Coronary artery (tissue), 2 donors: ENCODE results near the gene LCLAT1.

Experiments used
- DNase-seq: peaks from one replicate; pipeline ENCODE4 v3.0.0-alpha.2; 2017; ENCODE audit warnings: low spot score
- H3K27ac ChIP-seq, 2 donors: fragments of 200-600 bp; sonication (generic); one replicate each; pipeline ENCODE4 v1.5.1; 2016 to 2019
- H3K4me3 ChIP-seq: fragments of 200-600 bp; sonication (generic); 2 replicates; pipeline ENCODE4 v1.5.1; 2016; ENCODE audit warnings: mild to moderate bottlenecking, moderate library complexity
- CTCF ChIP-seq: fragments of 200-600 bp; sonication (generic); IDR thresholded peaks from one replicate; pipeline ENCODE4 v1.5.1; 2019; ENCODE audit warnings: antibody characterized with exemption

LCLAT1 gene

GRCh38 chr2:30434708-30435107 lies 12.3 kb upstream of the LCLAT1 start:
- TF ChIP-seq CTCF: no peak
- no peak for DNase-seq
- Histone ChIP-seq H3K27ac (peak overlapping the region in 1 of 2 donors; percentile 38), H3K4me3 (no peak overlapping the region)

- DNase-seq: no peak
- Histone ChIP-seq H3K27ac (peak overlapping the region in 1 of 2 donors; percentile 36), H3K4me3 (no peak overlapping the region)
- TF ChIP-seq CTCF: no peak
Observed at GRCh38 chr2:30436859-30437435, 10.1 kb upstream of the LCLAT1 start.

- Histone ChIP-seq H3K4me3 (no peak overlapping the region), H3K27ac (peak overlapping the region in 1 of 2 donors; percentile 9)
- TF ChIP-seq CTCF: no peak
- DNase-seq: no peak
Observed at GRCh38 chr2:30437809-30438548, 9.1 kb upstream of the LCLAT1 start.

GRCh38 chr2:30439296-30439695 lies 7.8 kb upstream of the LCLAT1 start:
- Histone ChIP-seq H3K27ac (no peak overlapping the region), H3K4me3 (no peak overlapping the region)
- no peak for TF ChIP-seq CTCF
- no peak for DNase-seq

GRCh38 chr2:30439879-30440278 lies 7.2 kb upstream of the LCLAT1 start:
- TF ChIP-seq CTCF: no peak
- Histone ChIP-seq H3K4me3 (no peak overlapping the region), H3K27ac (no peak overlapping the region)
- no peak for DNase-seq

- H3K4me3 ChIP-seq: no peak overlapping the region
- H3K27ac ChIP-seq: no peak overlapping the region
- TF ChIP-seq CTCF: no peak
- no peak for DNase-seq
Observed at GRCh38 chr2:30441023-30441422, 6.0 kb upstream of the LCLAT1 start.

- Histone ChIP-seq H3K27ac (no peak overlapping the region), H3K4me3 (no peak overlapping the region)
- no peak for DNase-seq
- TF ChIP-seq CTCF: no peak
Observed at GRCh38 chr2:30443081-30443480, 4.0 kb upstream of the LCLAT1 start.
